ENCODE results near the gene CFAP65. TPM values are rescaled to one million over a fixed set of nuclear protein-coding genes. Genes with fewer than 3 reads are reported as not detected.

CFAP65 gene, protein sequence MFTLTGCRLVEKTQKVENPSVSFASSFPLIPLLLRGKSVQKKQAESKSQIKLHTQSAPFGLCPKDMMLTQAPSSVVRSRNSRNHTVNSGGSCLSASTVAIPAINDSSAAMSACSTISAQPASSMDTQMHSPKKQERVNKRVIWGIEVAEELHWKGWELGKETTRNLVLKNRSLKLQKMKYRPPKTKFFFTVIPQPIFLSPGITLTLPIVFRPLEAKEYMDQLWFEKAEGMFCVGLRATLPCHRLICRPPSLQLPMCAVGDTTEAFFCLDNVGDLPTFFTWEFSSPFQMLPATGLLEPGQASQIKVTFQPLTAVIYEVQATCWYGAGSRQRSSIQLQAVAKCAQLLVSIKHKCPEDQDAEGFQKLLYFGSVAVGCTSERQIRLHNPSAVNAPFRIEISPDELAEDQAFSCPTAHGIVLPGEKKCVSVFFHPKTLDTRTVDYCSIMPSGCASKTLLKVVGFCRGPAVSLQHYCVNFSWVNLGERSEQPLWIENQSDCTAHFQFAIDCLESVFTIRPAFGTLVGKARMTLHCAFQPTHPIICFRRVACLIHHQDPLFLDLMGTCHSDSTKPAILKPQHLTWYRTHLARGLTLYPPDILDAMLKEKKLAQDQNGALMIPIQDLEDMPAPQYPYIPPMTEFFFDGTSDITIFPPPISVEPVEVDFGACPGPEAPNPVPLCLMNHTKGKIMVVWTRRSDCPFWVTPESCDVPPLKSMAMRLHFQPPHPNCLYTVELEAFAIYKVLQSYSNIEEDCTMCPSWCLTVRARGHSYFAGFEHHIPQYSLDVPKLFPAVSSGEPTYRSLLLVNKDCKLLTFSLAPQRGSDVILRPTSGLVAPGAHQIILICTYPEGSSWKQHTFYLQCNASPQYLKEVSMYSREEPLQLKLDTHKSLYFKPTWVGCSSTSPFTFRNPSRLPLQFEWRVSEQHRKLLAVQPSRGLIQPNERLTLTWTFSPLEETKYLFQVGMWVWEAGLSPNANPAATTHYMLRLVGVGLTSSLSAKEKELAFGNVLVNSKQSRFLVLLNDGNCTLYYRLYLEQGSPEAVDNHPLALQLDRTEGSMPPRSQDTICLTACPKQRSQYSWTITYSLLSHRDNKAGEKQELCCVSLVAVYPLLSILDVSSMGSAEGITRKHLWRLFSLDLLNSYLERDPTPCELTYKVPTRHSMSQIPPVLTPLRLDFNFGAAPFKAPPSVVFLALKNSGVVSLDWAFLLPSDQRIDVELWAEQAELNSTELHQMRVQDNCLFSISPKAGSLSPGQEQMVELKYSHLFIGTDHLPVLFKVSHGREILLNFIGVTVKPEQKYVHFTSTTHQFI (N-terminal part only)
- 0.28 TPM for polyA plus RNA-seq (ENCODE audit: insufficient read length)
- long read RNA-seq, donor 1 = 0 reads
- long read RNA-seq, donor 2 = 0 reads
- long read RNA-seq, donor 3 = 0 reads
- long read RNA-seq, donor 4 = 0 reads
- long read RNA-seq, donor 5 = 0 reads
- long read RNA-seq, donor 6 = 0 reads
- long read RNA-seq, donor 7 = 0 reads
- long read RNA-seq, donor 8 = 0 reads

DNA sequence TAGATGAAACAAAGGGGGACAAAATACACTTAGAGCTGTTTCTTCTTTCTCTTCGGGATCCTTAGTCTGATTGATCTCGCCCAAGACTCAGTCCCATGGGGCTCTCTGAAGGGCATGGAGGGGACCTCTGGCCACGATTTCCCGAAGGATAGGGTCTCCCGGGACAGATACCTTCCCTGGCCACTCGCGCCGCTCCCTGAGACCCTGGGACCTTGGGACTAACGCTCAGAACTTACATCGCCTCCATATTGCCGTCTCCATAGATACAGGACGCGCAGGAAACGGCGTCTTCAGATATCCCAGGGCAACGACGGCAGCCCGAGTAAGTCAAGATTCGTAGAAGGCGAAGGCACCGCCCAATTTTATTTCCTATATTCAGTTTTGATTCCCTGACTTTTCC, at the start of gene CFAP65:
CFAP65 (minus strand) TSS at position 265 of the 400 bp plus-strand sequence. CDS start 2,468 bp downstream, outside the sequence.
- no peak for DNase-seq

DNA sequence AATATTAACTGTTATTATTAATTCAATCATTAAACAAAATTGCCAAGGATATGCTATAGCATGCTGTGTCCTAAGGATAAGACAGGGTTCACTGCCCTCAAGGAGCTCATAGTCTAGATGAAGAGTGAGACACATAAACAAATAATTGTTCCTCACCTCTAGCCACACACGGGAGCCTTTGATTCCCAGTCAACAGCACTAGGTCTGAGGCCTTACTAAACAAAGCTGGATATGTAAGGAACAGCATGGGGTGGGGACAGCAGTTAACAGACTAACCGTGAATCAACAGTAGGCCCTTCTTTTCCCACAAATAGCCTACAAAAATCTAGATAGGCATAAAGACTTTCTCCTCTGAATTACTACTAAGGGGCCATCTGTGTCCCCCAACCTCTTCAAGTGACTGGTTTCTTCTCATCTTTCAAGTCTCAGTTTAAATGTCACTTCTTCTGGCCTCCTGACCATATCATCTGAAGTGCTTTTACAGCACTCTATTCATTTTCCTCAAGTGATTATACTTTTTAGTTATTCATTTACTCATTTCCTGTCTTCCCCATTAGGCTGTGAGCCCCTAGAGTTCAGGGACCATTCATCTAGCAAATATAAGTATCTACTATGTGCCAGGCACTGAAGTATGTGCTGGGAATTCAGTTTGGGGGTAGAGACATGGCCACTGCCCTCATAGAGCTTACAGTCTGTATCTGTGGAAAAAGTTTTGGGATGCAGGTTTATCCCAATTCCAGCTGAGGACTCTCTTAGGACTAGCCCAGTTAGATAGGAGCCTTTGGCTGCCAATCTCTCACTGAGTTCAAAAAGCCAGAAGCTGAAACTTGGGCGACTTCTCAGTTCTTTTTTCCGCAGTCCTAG, 49.4 kb upstream of the CFAP65 start:
- DNase-seq = no peak

DNA sequence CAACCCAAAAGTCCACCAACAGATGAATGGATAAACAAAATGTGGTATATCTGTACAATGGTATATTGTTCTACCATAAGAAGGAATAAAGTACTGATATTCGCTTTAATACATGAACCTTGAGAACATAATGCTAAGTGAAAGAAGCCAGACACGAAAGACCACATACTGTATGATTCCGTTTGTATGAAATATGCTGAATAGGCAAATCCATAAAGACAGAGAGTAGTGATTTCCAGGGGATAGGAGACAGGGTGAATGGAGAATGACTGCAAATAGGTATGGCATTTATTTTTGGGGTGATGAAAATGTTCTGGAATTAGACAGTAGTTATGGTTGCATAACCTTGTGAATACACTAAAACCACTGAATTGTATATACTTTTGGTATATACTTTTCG, 48.0 kb upstream of the CFAP65 start:
- no peak for DNase-seq

DNA sequence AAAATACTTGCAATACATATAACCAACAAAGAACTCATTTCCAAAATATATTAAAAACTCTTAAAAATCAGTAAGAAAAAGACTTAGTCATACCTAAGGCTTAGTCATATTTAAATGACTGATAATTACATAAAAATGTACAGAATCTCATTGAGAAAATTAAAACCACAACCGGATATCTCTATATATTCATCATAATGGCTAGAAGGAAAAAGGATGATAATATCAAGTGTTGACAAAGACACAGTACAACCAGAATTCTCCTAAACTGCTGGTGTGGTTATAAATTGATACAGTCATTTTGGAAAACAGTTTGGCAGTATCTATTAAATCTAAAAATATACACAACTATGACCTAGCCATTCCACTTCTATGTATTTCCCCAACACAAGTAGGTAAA, 46.5 kb upstream of the CFAP65 start:
- no peak for DNase-seq

DNA sequence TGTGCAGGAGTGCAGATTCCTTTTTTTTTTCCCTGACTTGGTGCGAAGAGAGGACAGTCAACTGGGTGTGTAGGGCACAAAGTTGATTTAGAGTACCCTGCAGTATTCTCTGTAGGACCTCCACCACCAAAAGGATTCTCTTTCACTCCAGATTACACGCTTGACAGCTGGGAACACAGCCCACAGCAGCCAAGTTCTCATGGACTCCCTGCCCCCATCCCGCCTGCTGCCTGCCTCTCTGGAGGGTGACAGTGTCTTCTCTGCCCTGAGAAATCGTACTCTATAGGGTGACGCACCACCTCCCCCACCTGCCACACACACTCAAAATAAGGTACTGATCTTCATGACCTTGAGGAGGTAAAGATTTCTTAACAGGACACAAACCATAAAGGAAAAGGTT, 46.0 kb upstream of the CFAP65 start:
- DNase-seq = no peak

DNA sequence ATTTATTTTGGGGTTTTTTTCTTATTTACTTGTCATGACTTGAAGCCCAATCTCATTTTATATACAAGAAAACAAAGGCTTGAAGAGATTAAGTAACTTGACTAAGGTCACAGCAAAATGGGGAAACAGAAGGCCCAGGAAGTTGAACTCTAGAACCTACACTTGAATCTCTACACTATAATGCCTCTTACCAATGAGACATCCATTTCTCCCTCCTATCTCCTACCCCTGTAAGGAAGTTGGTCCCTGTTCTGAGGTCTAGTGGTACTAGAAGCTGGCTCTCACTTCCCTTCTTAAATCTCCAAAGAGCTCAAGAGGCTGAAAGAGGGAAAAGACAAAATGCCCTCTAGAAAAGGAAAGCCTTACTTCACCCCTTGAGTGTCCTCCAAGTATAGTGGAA, 44.9 kb upstream of the CFAP65 start:
- DNase-seq = no peak

DNA sequence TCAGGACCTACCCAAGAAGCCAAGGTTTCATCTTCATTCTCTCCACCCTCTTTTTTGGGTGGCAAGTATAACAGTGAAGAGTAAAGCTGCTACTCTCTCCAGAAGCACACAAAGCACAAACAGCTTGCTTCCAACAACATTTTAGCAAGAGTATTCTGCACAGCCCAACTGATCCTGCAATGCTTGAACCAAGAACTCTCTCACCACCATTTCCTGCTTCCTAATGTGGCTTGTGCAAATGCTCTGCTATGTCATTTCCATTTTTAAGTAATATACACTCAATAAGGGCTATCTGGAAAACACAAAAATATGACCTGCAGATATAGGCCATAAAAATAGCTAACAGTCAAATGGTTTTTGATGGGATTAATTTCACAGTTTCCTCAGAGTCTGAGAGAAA, 43.5 kb upstream of the CFAP65 start:
- no peak for DNase-seq

DNA sequence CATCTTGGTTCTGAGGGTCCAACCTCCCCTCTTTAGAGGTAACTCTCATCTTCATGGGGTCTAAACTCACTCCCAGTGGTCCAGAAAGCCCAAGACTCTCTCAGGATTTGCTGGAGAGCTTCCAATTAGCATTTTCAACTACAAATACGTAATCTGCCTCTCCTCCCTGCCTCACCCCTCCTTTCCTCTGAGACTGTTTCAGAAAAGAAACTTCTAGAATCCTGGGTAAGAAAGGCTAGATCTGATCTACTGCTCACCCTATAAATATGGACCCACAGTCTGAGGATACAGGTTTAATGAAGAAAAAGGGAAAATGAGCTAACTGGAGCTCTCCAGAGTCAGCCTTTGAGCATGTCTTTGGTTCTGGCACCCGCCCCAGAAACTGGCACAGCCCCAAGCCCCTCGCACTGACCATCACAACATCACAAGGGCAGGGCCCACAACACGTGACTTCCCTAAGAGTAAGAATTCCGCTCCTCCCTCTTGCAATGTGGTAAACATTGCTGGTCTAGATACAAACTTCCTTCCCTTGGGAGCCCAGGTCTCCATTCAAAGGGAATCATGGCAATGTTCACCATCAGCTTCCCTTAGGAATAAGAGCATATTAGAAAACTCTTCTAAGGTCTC, 41.1 kb upstream of the CFAP65 start:
- no peak for DNase-seq

DNA sequence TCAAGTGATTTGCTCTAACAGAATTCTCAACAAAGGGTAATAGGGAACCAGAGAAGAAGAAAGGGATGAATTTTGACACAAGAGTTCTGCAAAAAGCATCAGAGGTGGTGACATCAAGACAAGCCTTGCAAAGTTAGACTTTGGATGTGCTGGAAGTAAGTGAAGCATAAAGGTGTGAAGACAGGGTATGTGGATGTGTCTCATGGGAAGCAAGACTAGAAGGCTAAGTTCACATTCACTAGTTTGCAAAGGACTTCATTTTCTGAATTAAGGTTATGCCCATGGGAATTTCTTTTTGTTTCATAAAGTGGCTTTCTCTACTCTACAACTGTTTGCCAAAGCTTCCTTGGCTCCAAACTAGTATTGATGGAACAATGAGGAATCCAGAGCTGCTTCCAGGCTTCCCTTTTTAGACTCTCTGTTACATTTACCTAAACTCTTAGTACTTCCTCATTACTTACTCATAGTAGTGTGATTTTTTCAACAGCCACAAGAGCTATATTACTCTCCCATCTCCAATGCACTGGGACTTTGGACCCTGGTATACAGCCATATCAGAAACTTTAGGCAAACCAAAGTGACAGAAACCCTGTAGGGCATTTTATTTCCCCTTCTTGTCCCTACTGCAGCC, 40.5 kb upstream of the CFAP65 start:
- DNase-seq = no peak

DNA sequence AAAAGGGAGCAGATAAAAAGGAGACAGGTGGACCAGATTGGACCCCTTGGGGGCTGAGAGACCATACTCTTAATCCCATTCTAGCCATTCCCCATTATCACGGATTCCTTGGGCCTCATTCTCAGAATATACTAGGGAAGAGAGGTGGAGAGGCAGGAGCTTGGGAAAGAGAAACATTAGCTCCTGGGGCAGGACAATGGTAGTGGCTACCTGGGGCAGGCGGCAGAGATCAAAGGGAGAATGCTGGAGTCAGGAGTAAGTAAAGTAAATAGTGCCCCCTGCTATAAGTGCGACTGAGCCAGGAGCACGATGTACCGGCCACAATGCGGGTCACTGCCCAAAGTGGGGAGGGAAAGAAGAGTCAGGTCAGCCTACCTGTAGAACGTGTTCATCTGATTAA, 39.8 kb upstream of the CFAP65 start:
- DNase-seq = no peak

DNA sequence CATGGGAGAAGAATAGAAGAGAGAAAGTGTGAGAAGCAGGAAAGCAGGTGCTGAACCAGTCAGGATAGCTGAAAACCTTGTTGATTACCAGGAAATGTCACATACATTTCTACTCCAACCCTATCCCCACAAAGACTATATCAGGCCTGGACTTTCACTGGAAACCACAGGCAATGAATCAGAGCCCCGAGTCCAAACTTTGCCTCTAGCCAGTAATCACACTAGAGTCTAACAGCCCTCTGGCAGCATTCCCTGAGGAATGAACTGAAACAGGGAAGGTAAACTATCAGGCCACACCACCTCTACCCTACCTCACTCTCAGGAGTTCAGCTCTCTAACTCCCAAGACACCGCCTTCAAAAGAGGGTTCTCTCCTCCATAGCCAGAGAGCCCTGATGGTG, 38.1 kb upstream of the CFAP65 start:
- DNase-seq = no peak

DNA sequence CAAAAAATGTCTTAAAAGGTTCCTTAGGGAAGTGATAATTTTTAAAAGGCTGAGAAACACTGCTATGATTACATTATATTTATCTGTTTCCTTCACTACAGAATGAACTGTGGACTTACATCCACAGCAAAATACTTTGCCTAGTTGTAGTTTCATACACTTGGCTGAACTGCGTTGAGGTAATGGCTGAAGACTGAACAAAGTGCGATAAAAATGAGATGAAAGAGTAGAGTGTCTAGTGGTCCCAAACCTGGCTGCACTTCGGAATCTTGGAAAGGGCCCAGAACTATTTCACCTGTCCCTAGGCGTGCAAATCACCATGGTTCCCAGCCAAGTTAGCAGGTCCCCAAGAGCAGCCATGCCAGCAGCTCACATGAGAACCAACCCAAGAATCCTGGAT, 37.6 kb upstream of the CFAP65 start:
- DNase-seq = no peak

DNA sequence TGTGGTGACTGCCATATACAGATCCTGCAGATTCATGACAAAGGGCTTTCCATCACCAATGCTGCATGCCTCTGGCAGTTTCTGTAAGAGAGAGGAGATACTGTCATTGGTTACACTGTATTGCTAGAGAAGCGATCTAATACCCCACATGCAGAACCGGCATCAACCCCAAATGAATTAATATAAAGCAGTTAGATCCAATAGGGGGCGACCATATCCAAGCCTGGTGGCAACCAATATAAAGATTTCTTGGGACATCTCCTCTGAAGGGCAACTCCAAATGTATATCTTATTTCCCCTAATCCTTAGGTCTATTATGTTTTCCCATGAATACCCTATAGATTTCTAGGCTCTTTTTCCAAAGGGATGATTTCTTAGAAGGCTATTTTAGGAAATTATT, 36.8 kb upstream of the CFAP65 start:
- no peak for DNase-seq

DNA sequence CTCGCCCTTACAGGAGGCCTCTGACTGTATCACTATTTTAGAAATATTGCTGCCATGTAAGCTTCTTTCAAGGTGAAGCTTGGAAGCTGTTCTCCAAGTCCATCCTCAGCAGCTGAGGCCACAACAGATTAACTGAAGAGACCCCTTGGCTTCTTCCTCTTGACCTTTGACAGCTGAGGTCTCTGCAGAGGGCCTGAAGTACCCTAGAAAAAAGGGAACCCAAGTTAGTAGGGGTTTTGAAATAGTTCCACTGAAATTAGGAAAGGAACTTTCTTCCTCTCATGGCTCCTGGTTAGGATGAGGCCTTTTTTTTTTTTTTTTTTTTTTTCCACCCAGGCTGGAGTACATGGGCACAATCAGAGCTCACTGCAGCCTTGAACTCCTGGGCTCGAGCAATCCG, 34.9 kb upstream of the CFAP65 start:
- DNase-seq = no peak

DNA sequence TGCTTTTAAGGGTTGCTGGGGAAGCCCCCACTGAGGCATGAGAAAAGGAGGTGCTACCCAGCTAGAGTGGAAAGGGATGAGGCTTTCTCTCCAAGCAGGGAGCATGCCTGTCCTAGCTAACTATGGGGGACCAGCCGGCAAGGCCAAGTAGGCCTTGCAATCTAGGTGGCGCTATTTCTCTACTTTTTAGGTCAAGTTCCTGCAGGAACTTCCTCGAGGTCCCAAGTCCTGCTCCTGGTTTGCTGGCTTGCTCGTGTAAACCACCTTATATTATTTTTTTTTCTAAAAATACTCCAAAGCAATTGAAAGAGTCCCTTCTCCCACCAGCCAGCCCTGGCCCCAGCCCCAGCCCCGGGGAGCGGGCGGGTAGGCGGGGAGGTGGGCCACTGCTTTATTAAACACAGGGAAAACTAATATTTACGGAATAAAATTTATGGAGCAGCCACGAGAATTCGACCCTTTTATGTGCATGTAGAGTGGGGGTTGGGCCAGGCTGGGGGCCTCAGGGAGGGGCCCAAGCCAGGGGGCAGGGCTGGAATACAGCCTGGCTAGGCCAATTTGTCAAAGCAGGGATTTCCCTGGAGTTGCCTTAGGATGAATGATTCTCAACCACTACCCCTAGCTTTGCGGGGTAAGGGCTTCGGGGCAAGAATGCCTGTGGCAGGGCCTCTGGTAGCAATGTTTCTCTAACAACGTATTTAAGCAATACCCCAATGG, 32.3 kb upstream of the CFAP65 start:
- peak; percentile 69 for DNase-seq

DNA sequence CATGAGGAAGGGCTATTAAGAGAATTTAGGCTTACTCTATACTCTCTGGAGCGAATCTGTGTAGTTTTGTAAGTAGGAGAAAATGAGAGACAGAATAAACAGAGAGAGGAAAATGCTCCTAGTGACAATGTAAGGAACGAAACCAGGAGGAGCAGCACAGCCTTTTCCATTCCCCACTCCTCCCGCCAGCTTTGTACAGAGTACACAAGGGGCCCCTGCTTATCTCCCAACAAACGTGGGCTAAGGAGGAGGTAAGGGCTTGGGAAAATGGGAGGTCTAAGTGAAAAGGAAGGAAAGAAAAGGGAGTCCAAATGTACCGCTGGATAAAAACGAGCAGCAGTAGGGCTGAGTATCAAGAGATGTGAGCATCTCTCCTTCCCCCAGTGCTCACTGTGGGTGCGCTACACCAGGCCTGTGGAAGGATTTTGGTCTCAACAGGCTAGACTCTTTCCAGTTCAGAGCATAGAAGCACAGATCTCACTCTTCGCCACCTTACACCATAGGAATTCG, 31.5 kb upstream of the CFAP65 start:
- DNase-seq = no peak

DNA sequence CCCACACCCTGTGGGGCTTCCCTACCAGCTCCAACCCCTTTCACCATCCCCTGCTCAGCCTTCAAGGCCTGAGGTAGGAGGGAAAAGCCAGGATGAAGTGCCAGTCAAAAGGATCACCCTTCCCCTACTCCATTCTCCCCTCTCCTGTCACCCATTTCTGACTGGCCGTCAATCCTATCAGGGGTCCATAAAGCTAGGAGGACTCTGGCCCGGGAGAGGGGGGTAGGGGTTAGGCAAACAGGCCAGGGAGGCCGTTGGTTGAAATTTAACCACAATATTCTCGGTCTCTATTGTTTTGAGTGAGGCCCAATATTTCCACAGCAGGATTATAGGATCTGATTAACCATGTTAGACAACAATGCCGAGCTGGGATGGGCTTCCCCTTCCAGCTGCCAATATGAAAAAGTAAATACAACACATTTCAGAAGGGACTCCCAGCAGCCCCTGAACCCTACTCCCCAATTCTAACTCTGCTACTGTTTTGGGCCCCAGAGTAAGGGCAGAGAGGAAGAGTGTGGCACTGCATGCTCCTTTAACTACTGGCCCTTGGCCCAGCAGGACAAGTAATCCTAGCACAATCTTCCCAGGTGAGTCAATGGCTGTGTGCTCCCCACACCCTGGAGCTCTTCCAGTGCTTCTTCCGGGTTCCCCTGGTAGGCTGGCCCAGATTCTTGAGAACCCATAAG, 30.0 kb upstream of the CFAP65 start:
- DNase-seq = no peak

DNA sequence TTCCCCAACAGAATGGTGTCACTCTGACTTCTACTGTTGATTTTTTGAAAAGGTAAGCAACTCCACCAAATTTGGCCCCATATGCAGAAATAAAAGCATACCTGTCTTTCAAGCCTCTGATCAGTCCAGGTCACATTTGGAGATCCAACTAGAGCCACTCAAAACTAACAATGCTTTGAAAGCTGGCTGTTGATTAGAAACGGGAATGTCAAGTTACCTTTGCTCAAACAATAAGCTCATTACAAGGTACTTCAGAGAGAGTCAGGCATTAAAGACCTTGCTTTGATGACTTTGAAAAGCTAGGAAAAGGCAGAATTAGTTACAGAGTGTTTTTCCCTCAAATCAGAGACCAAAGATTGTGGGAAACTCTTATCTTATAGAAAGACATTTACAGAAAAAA, 24.2 kb upstream of the CFAP65 start:
- no peak for DNase-seq

DNA sequence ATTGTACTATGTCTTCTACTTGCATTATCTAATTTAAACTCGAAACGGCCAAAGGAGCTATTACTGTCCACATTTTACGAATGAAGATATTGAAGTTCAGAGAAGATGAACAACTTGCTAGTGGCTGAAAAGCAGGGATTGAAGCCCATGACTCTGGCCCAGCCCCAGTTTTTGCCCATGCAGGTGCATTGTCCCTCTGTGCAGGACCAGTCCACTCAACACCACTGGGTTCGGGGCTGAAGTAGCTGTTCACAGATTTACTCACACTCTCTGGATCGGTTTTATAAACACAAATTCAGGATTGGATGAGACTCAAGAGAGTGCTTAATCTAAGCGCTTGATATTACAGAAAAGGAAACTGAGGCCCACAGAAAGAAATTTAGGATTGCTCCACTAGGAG, 20.8 kb upstream of the CFAP65 start:
- no peak for DNase-seq

All from left kidney (tissue), 8 donors.